ENCODE results near the gene P4HTM. TPM values are rescaled to one million over a fixed set of nuclear protein-coding genes. Genes with fewer than 3 reads are reported as not detected.

The P4HTM gene
- total RNA-seq, 1 experiment from 2014 or later = 63.0 TPM

GRCh38 chr3:49021213-49021812 lies 31.3 kb downstream of the P4HTM start:
- no peaks in the 10 kb centered on the region for H3K27me3 Mint-ChIP-seq (ENCODE audit: unreplicated experiment)
- CTCF ChIA-PET = interaction anchor here (0.6 to 2.0 kb wide), 7 partner anchors 14 to 318 kb away, joined by 3 to 8 read pairs (median 4); partner anchors contain the start of genes QRICH1, USP4 and WDR6
- H3K4me1 Mint-ChIP-seq (ENCODE audit: low read depth, unreplicated experiment) = no peaks in the 10 kb centered on the region
- H3K36me3 Mint-ChIP-seq (ENCODE audit: insufficient read depth, unreplicated experiment) = peaks cover 98% of the 10 kb centered on the region
- H3K4me3 Mint-ChIP-seq (ENCODE audit: low read depth, unreplicated experiment) = peak overlapping the region; percentile 74
- intact Hi-C loops (cut with micrococcal nuclease; ENCODE audit: unreplicated experiment) = no loop called here
- no TSS peak for BruUV-seq (replicated peaks)
- no peaks in the 10 kb centered on the region for H3K9me3 Mint-ChIP-seq (ENCODE audit: low read depth, unreplicated experiment)
- H3K27ac Mint-ChIP-seq (ENCODE audit: unreplicated experiment) = peak overlapping the region; percentile 88
- peak; percentile 99 for DNase-seq
- TF ChIP-seq CTCF (IDR thresholded peaks at IDR 0.05; ENCODE audit: unreplicated experiment) = no peak

- CTCF ChIA-PET = interaction anchor here (0.5 to 2.0 kb wide), 8 partner anchors 9 to 318 kb away, joined by 3 to 8 read pairs (median 4); partner anchors contain the start of genes QRICH1, USP4 and WDR6
- Mint-ChIP-seq H3K4me3 (ENCODE audit: low read depth, unreplicated experiment) (peak within 1 kb of the TSS; percentile 74), H3K36me3 (ENCODE audit: insufficient read depth, unreplicated experiment) (peaks cover 98% of the 10 kb centered on the region), H3K27me3 (ENCODE audit: unreplicated experiment) (no peaks in the 10 kb centered on the region), H3K27ac (ENCODE audit: unreplicated experiment) (peak within 1 kb of the TSS; percentile 88), H3K9me3 (ENCODE audit: low read depth, unreplicated experiment) (no peaks in the 10 kb centered on the region), H3K4me1 (ENCODE audit: low read depth, unreplicated experiment) (peaks cover 3% of the 10 kb centered on the region)
- peak; percentile 87 for TF ChIP-seq CTCF (IDR thresholded peaks at IDR 0.05; ENCODE audit: unreplicated experiment)
- DNase-seq = peak; percentile 97
- TSS peak; percentile 41 for BruUV-seq (replicated peaks)
- intact Hi-C loops (cut with micrococcal nuclease; ENCODE audit: unreplicated experiment) = no loop called here
Observed at GRCh38 chr3:49021813-49022687, 32.0 kb downstream of the P4HTM start, which contains the start of gene NDUFAF3. Gene NDUFAF3 (plus strand): TSS chr3:49022121. CDS start chr3:49022145, 24 bp downstream.

GRCh38 chr3:49022688-49023171 lies 32.7 kb downstream of the P4HTM start:
- Mint-ChIP-seq H3K27me3 (ENCODE audit: unreplicated experiment) (no peaks in the 10 kb centered on the region), H3K36me3 (ENCODE audit: insufficient read depth, unreplicated experiment) (peaks cover 98% of the 10 kb centered on the region), H3K4me1 (ENCODE audit: low read depth, unreplicated experiment) (peaks cover 8% of the 10 kb centered on the region), H3K9me3 (ENCODE audit: low read depth, unreplicated experiment) (no peaks in the 10 kb centered on the region), H3K4me3 (ENCODE audit: low read depth, unreplicated experiment) (peak overlapping the region; percentile 74), H3K27ac (ENCODE audit: unreplicated experiment) (peak overlapping the region; percentile 73)
- no peak for DNase-seq
- no peak for TF ChIP-seq CTCF (IDR thresholded peaks at IDR 0.05; ENCODE audit: unreplicated experiment)
- CTCF ChIA-PET = interaction anchor here (0.8 to 2.0 kb wide), 2 partner anchors 9 to 15 kb away, joined by 4 to 8 read pairs; partner anchors contain the start of gene WDR6
- intact Hi-C loops (cut with micrococcal nuclease; ENCODE audit: unreplicated experiment) = no loop called here
- no TSS peak for BruUV-seq (replicated peaks)

GRCh38 chr3:49023775-49024174 lies 33.7 kb downstream of the P4HTM start:
- BruUV-seq (replicated peaks) = no TSS peak
- Mint-ChIP-seq H3K27ac (ENCODE audit: unreplicated experiment) (no peak overlapping the region), H3K4me1 (ENCODE audit: low read depth, unreplicated experiment) (peaks cover 18% of the 10 kb centered on the region), H3K27me3 (ENCODE audit: unreplicated experiment) (no peaks in the 10 kb centered on the region), H3K9me3 (ENCODE audit: low read depth, unreplicated experiment) (no peaks in the 10 kb centered on the region), H3K4me3 (ENCODE audit: low read depth, unreplicated experiment) (peak overlapping the region; percentile 74), H3K36me3 (ENCODE audit: insufficient read depth, unreplicated experiment) (peaks cover 98% of the 10 kb centered on the region)
- intact Hi-C loops (cut with micrococcal nuclease; ENCODE audit: unreplicated experiment) = no loop called here
- DNase-seq = no peak
- no peak for TF ChIP-seq CTCF (IDR thresholded peaks at IDR 0.05; ENCODE audit: unreplicated experiment)
- CTCF ChIA-PET = no interaction called here
